GM20431 (cell line): Measurements from ENCODE around the gene CAPN14.

ENCODE experiments used
- in situ Hi-C: fragments of 300-500 bp; cut with MseI, MboI; formaldehyde crosslinking; loops from one replicate; pipeline ENCODE4 v1.15.0; 2020; ENCODE audit warnings: low sequenced_read_pairs; ENCODE audit not compliant: unreplicated experiment

The CAPN14 gene

GRCh38 chr2:31243053-31243452 is 25.7 kb upstream of the CAPN14 start:
- in situ Hi-C loops, result no loop called here

DNA sequence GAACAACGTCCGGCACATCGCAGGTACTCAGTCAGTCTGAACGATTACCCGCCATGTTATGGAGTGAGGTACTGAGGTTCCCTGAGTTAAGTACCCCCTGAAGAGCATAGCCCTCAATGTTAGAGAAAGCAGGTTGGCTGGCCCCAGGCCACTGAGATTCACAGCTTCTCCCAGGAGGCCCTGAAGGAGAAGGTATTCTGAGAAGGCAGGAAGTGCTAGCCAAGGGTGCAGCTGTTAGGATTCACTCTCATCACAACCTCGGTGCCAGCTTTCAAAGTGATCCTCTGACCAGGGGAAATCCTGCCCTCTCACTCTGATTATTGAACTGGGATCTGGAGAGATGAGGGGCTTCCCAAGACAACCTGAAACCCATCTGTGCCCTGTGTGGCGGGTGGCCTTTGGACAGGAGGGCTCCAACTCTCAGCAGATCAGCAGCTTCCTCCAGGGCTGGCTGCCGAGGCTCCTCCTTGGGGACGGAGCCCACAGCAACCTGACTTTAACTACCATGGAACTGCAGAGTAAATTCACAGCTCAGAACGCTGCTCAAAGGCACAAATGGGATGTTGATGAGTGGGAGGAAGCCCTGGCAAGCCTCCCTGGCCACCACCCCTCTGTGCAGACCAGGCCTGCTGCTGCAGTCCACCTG is 24.4 kb upstream of the CAPN14 start:
- in situ Hi-C loops, result no loop called here

DNA sequence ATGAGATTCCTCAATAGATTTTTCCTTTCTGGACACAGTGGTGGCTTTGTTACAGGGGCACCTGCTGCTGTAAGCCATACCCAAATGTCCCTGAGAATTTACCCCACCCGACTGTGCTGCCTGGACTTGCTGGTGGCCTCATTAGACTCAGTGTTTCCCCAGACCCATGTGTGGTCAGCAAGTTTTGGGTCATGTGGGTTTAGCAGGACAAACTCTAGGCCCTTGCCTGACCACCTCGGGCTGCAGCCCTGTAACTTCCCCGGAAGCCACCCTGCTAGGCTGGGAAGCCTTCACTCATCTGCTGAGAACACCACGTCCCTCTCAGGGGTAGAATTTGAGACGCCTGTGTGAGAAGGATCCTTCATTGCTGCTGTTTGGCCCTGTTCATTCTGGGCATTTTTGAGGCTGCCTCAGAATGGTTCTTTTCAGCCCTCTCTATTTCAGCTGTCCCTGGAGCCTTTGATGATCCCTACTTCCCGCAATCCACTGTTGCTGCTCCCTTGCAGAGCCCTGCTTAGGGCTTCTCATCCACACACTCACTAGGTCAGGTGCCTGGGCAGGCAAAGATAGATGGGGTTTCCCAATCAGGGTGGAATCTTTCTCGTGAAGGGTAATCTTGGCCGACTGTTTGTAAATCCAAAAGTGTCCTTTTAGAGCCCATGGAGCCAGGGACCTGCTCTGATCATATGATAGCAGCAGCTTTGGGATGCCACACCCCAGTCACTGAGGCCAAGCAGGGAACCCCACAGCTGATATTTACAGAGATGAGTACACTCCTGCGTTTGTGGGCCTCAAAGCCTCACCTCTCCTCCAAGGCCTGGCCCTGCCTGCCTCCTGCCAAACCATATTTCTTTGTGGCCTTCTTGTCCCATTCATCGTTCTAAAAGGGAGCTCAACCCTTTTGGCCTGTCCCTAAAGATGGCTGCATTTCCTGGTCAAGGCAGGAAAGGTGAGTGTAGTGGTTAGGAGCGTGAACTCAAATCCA is 23.4 kb upstream of the CAPN14 start:
- in situ Hi-C loops, result no loop called here

DNA sequence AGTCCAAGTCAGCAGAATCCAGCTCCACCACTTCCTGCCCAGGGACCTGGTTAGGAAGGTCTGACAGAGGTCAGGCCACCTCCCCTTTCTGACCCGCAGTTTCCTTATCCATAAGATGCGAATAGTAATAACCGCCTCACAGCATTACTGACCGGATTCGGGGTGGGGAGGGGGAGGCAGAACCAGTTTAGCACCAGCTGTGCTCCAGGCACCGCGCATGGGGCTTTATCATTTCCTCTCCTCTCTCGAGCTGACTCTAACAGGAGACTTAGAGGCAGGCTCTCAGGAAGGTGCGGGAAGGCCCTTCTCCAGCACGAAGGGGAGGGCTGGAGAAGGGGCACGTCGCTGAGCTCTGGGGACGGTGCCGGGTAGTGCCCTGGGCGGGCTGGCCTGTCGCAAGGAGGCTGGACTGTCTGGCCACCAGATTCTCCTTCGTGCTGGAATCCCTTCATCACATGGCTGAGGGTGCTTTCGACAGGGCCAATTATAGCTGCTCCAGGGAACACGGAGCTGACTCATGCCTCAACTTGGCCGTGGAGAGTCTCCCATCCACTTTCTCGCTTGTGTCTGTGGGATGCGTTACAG is 22.4 kb upstream of the CAPN14 start:
- in situ Hi-C loops, result no loop called here

DNA sequence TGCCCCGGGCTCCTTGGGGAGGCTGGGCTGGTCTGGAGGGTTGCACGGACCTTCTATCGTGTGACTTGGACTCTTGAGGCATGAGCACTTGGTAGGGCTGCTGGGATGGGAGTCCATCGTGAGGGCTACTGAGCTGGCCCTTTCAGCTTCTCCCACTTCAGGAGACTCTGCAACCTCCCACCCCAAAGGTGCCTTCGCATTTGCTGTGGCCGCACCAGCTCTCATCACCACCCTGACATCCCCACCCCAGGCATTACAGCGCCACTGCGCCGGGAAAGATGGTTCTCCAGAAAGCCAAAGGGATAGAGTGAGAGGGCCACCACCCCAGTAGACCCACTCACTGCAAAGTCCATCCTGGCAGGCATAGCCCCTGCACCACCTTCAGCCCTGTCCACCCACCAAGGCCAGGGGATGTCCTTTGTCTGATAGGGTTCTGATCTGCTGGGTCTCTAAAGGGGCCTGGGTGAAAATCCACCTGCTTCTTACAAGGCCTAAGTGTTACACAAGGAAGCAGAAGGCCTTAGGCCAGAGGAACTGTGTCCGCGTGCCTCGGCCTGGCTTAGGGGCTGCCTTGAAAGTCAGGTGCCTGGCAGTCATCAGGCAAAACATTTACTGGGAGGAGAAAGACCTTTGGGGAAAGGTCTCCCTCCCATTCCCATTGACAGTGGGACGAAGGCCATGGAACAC is 21.7 kb upstream of the CAPN14 start:
- in situ Hi-C loops, result no loop called here

GRCh38 chr2:31238126-31238905 is 21.0 kb upstream of the CAPN14 start:
- in situ Hi-C loops, result no loop called here

- in situ Hi-C loops, result no loop called here
These were observed 20.2 kb upstream of the CAPN14 start for GRCh38 chr2:31237348-31238017.

DNA sequence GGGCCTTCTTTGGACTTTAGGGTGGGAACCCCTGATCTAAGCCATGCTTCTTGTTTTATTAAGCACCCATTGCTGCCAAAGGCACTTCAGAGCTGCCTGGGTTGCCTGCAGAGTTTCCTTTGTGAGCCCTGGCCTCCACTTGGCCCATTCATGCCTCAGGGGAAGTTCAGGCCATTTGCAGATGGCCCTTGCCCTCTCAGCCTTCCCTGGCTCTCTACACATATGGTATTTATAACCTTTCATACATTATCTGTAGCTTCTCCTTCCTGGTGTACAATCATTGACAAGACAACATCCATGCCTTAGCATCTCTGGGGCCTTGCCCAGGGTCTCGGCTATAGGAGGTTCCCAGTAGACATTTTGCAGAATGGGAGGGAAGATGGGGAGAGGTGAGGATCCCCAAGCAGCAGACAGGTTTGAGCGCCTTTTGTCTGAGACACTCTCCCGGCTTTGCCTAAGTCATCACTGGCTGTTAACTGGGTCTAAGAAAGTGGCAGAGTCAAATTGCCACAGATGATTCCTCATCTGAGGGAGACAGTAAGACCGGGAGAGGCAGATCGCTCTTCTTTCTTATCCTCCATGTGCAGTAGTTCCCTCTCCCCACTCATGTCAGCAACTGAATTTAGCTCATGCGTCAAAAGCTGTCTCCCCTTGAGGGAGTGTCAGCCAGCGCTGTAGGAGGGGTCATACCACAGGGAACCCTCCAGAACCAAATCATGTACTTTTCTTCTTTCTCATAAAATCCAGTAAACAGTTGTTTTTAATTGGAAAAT is 19.3 kb upstream of the CAPN14 start:
- in situ Hi-C loops, result no loop called here

GRCh38 chr2:31235504-31235902 is 18.2 kb upstream of the CAPN14 start:
- in situ Hi-C loops, result no loop called here

- in situ Hi-C loops, result no loop called here
These were observed 17.6 kb upstream of the CAPN14 start for GRCh38 chr2:31234683-31235503.

DNA sequence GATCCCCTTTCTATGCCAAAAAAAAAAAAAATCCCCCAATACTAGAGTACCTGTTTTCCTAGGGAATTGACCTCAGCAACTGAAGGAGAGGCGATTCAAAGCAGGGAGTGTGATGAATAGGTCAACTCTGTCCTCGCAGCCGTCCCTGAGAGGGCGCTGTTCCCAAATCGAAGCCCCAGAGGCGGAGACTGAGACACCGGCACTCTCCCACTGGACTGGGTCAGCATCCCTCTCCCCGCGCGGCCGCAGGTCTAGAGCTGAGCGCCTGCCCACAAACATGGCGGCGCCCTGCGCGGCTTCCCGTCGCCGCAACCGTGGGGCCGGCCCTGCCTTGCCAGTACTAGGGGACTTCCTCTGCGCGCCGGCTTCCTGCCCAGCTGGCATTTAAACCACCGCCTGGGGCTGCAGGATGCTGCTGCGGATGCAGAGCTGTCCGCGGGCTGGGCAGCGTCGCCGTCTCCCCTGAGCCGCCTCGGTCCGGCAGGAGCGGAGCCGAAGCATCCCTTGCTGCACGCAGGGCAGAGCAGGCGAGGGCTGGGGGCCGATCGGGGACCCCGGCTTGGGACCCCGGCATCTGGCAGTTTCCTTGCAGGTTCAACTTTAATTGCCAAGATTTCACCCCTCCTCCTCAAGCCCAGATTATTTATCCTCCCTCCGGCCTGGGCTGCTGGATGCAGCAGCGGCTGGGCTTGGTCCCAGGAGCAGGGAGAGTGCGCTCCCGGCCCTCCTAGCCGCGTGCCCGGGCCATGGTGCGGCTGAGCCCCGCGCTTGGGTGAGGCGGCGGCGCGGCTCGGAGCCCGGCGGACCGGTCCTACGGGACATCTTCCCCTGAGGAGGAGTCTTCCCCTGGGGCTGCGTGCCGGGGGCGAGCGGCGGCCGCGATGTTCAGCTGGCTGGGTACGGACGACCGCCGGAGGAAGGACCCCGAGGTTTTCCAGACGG is 16.7 kb upstream of the CAPN14 start, which contains the start of gene EHD3:
Gene EHD3, plus strand, starts transcription at position 412 of the 942 bp plus-strand sequence. Its CDS starts 470 bp downstream, at position 882.
- in situ Hi-C loops, result no loop called here

DNA sequence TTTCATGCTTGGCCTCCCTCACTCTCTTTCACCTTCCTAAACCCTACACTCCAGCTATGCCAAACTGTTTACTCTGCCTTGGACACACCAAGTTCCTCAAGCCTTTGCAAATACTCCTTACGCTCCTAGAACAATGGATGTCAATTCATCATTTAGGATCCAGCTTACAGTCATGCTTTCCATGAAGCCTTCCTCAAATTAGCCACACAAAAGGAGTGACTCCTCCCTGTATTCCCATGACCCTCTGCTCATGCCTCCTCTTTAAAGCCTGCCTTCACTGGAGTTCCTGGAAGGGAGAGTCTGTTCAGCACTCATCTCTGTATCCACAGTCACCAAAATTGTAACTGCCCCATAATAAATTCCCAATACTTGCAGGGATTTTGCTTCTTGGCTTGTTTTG is 15.9 kb upstream of the CAPN14 start:
- in situ Hi-C loops, result no loop called here

- in situ Hi-C loops, result no loop called here
These were observed 15.3 kb upstream of the CAPN14 start for GRCh38 chr2:31232586-31232985.

GRCh38 chr2:31231571-31232302 is 14.4 kb upstream of the CAPN14 start:
- in situ Hi-C loops, result no loop called here

DNA sequence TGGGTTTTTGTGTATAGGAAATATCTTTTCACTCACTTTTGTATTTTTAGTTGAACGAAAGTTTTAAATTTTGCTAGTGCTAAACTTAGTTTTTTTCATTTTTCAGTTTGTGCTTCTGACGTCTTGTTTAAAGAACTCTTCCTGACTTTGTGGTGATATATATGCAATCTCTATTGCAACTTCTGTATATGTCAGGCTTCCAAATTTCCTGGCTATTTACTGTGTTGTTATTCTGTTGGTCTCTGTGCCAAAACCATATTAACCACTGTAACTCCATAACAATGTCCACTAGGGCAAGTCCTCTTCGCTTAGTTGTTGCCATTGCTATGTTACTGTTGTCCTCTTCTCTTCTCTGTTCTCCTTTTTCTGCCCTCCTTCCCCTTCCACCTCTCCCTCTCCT is 13.4 kb upstream of the CAPN14 start:
- in situ Hi-C loops, result no loop called here

- in situ Hi-C loops, result no loop called here
These were observed 11.4 kb upstream of the CAPN14 start for GRCh38 chr2:31228717-31229116.
